Measurements from ENCODE around the gene LTV1.
"Not testable (repeated sequence)": the region's sequence is repeated elsewhere in the genome, so short reads cannot be mapped to it uniquely, and the experiment has no call there.

- TF ChIP-seq CTCF (IDR thresholded peaks at IDR 0.05; ENCODE audit: poor library complexity); EZH2 (IDR thresholded peaks at IDR 0.05; ENCODE audit: borderline replicate concordance); EZH2phosphoT487 (IDR thresholded peaks at IDR 0.05; ENCODE audit: low read depth, severe bottlenecking, unreplicated experiment): not testable (repeated sequence)
Observed at GRCh38 chr6:143855057-143855456, 11.9 kb downstream of the LTV1 start.
